BE2C (cell line): ENCODE data around the gene ATP4B.

Experiments used
- DNase-seq: peaks from one replicate; pipeline ENCODE4 v3.0.0-alpha.2; 2020
- H3K27me3 ChIP-seq: fragments of 250-450 bp; sonication (Bioruptor Pico); 2 replicates; pipeline ENCODE4 v1.5.1; 2020; ENCODE audit warnings: mild to moderate bottlenecking
- H3K36me3 ChIP-seq: fragments of 250-450 bp; sonication (Bioruptor Pico); 2 replicates; pipeline ENCODE4 v1.5.1; 2020; ENCODE audit warnings: mild to moderate bottlenecking
- H3K4me1 ChIP-seq: fragments of 250-450 bp; sonication (Bioruptor Pico); 2 replicates; pipeline ENCODE4 v1.5.1; 2020
- H3K4me3 ChIP-seq: 2 replicates; pipeline ENCODE4 v1.5.1; 2011; ENCODE audit warnings: low read depth, low read length
- H3K9me3 ChIP-seq: fragments of 250-450 bp; sonication (Bioruptor Pico); 2 replicates; pipeline ENCODE4 v1.5.1; 2020
- TF ChIP-seq, protein P1 (sequence below): IDR thresholded peaks from 2 replicates; pipeline ENCODE4 v1.5.1; 2012; ENCODE audit warnings: mild to moderate bottlenecking, low read depth, low read length

ATP4B gene

DNA sequence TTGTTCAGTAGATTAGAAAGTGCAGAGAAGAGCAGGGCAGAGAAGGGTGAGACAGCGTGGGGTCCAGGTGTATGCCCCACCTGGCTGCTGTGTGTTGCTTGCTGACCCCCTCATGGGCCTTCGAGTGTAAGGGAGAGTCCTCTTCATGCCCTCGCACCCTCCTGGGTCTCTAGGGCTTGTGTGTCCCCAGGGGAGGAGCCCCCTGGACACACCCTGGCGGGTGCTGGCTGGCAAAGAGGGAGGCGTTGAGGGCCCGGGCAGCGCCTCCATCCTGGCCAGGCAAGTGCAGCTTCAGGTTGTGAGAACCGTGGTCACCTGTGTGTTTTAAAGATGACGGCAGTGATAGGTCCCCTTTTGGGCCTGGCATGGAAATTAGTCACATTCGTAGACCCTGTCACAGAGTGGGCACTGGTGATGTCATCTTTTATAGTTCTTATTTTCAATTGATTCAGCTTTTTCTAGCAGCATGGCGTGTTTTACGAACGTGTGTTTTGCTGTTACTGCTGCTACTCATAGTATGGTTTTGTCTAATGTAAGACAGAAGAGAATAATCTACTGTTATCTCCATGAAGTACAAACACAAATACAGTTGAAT lies 54.8 kb downstream of the ATP4B start:
- Histone ChIP-seq H3K36me3 (peaks cover 34% of the 10 kb centered on the region), H3K27me3 (no peaks in the 10 kb centered on the region), H3K4me3 (no peak overlapping the region), H3K9me3 (no peaks in the 10 kb centered on the region), H3K4me1 (no peaks in the 10 kb centered on the region)
- TF ChIP-seq, protein P1, sequence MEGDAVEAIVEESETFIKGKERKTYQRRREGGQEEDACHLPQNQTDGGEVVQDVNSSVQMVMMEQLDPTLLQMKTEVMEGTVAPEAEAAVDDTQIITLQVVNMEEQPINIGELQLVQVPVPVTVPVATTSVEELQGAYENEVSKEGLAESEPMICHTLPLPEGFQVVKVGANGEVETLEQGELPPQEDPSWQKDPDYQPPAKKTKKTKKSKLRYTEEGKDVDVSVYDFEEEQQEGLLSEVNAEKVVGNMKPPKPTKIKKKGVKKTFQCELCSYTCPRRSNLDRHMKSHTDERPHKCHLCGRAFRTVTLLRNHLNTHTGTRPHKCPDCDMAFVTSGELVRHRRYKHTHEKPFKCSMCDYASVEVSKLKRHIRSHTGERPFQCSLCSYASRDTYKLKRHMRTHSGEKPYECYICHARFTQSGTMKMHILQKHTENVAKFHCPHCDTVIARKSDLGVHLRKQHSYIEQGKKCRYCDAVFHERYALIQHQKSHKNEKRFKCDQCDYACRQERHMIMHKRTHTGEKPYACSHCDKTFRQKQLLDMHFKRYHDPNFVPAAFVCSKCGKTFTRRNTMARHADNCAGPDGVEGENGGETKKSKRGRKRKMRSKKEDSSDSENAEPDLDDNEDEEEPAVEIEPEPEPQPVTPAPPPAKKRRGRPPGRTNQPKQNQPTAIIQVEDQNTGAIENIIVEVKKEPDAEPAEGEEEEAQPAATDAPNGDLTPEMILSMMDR: no peak
- no peak for DNase-seq

DNA sequence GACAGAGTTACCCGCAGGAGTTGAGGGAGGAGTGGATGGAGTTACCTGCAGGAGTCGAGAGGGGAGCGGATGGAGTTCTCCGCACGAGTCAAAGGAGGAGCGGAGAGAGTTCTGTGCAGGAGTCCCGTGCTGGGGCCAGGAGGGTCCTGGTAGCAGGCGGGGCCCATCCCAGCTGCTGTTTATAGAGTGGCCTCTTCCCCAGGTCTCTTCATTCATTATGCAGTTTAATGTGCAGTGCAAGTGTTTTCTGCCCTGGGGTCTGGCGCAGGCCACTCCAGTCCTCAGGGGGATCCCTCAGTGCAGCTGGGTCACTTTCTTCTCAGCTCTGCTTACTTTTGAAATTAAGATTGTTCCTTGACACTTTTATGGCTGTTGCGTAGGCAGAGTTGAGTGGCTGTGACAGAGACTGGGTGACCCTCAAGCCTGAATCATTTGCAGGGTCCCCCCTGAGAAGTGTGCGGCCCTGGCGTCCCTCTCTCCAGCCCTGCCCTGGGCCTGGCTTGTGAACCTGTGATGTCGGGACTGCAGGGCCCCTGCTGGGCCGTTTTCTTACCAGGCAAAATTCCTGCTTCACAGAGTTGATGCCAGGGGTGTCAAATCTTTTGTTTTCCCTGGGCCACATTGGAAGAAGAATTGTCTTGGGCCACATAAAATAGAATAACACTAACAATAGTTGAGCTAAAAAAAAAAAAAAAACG lies 55.6 kb downstream of the ATP4B start:
- no peak for DNase-seq
- Histone ChIP-seq H3K4me1 (no peaks in the 10 kb centered on the region), H3K36me3 (peaks cover 33% of the 10 kb centered on the region), H3K27me3 (no peaks in the 10 kb centered on the region), H3K9me3 (no peaks in the 10 kb centered on the region), H3K4me3 (no peak overlapping the region)
- TF ChIP-seq, protein P1: no peak

DNA sequence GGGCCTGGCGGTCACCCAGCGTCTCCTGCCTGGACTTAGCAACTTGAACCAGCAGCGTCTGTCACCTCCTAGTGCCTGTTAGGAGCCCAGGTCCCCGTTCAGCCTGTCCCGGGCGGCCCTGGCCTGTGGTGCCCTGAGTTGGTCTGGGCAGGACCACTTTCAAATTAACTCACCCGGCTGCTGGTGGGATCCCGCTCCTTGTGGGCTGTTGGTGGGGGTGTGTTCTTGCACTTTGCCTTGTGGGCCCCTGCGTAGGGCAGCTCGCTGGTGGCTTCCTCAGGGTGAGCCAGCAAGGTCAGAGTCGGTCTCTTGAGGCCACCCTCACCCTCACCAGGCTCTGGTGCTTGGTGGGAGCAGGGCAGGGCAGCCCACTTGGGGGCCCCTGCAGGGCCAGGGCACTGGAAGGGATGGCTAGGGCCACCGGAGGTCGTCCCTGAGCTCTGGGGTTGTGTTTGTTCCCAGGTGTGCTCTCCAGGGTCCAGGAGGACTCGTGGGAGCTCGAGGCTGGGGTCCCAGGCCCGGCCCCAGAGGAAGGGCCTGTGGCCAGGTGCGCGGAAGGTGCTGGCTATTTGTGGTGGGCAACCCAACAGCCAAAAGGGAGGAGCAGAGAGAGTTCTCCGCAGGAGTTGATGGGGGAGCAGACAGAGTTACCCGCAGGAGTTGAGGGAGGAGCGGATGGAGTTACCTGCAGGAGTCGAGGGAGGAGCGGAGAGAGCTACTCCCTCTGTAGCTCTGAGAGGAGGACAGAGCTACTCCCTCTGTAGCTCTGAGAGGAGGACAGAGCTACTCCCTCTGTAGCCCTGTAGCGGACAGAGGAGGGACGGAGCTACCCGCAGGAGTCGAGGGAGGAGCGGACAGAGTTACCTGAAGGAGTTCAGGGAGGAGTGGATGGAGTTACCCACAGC lies 56.6 kb downstream of the ATP4B start:
- no peaks in the 10 kb centered on the region for H3K4me1 ChIP-seq
- H3K9me3 ChIP-seq: no peaks in the 10 kb centered on the region
- TF ChIP-seq, protein P1: no peak
- H3K27me3 ChIP-seq: no peaks in the 10 kb centered on the region
- DNase-seq: no peak
- H3K4me3 ChIP-seq: no peak overlapping the region
- peaks cover 38% of the 10 kb centered on the region for H3K36me3 ChIP-seq

DNA sequence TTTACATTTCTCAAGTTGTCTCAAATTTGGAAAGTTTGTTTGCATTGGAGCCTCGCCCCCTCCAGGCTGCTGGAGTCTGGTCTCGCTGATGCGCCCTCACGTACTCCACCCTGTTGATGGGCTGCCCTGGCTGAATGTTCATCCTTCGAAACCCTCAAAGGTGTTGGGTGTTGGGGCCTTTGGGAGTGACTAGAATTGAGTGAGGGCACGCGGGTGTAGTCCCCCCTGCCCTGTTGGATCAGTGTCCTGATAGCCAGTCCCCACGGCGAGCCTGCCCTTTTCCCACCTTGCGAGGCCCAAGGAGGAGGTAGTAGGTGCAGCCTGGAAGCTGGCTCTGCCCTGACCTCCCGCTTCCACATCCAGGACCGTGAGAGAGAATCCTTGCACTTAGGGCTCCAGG lies 58.6 kb downstream of the ATP4B start:
- peak; percentile 1 for DNase-seq
- Histone ChIP-seq H3K4me3 (no peak overlapping the region), H3K27me3 (no peaks in the 10 kb centered on the region), H3K9me3 (no peaks in the 10 kb centered on the region), H3K4me1 (no peaks in the 10 kb centered on the region), H3K36me3 (peaks cover 46% of the 10 kb centered on the region)
- TF ChIP-seq, protein P1: no peak
